Fibroblast of mammary gland (primary cell): ENCODE results near the gene PAX3.

Source experiments
- DNase-seq: peaks from one replicate; pipeline ENCODE4 v3.0.0-alpha.2; 2010; ENCODE audit warnings: low read depth
- H3K4me3 ChIP-seq: 2 replicates; pipeline ENCODE4 v1.5.1; 2011; ENCODE audit warnings: low read depth, mild to moderate bottlenecking, low read length, moderate library complexity; ENCODE audit not compliant: control insufficient read depth
- CTCF ChIP-seq: conservative IDR thresholded peaks from 2 replicates; pipeline ENCODE4 v1.5.1; 2011; ENCODE audit warnings: low read depth, low read length, inconsistent platforms; ENCODE audit not compliant: control insufficient read depth, insufficient read depth

The PAX3 gene

GRCh38 chr2:222296311-222296741 is 2.5 kb downstream of the PAX3 start:
- no peak overlapping the region for H3K4me3 ChIP-seq
- no peak for TF ChIP-seq CTCF

GRCh38 chr2:222295368-222296062 is 3.3 kb downstream of the PAX3 start:
- TF ChIP-seq CTCF = no peak
- DNase-seq = no peak
- peak overlapping the region; percentile 4 for H3K4me3 ChIP-seq

More at GRCh38 chr2:222296311-222296741, 2.5 kb downstream of the PAX3 start:
- no peak for DNase-seq

- TF ChIP-seq CTCF = no peak
- no peak overlapping the region for H3K4me3 ChIP-seq
- DNase-seq = no peak
Measured at GRCh38 chr2:222294996-222295367, 3.8 kb downstream of the PAX3 start.

GRCh38 chr2:222293660-222294630 is 4.9 kb downstream of the PAX3 start:
- TF ChIP-seq CTCF = no peak
- no peak for DNase-seq
- no peak overlapping the region for H3K4me3 ChIP-seq

GRCh38 chr2:222292149-222293134 is 6.4 kb downstream of the PAX3 start:
- no peak for DNase-seq
- H3K4me3 ChIP-seq = no peak overlapping the region
- TF ChIP-seq CTCF = no peak

- no peak overlapping the region for H3K4me3 ChIP-seq
- DNase-seq = no peak
- no peak for TF ChIP-seq CTCF
Measured at GRCh38 chr2:222291485-222291841, 7.3 kb downstream of the PAX3 start.
